GM23338 (cell line): ENCODE data around the gene PCNX1. TPM values are rescaled to one million over a fixed set of nuclear protein-coding genes. Genes with fewer than 3 reads are reported as not detected.
A peak's percentile ranks its signal among the peaks of the same experiment; 100 is the strongest.

ENCODE experiments used
- ATAC-seq: fragments of 200-7000 bp; cut with Tn5 transposase; 3 replicates; pipeline ENCODE4 v1.9.1; 2020
- DNase-seq: peaks from one replicate; pipeline ENCODE4 v3.0.0-alpha.2; 2015; ENCODE audit warnings: low spot score
- H2AFZ ChIP-seq: fragments of 200-600 bp; sonication (generic); 2 replicates; pipeline ENCODE4 v1.8.0; 2016; ENCODE audit warnings: antibody characterized with exemption, mild to moderate bottlenecking, moderate library complexity
- H3F3A ChIP-seq: fragments of 200-600 bp; sonication (generic); replicated peaks from 2 replicates; pipeline ENCODE4 v1.8.0; 2017; ENCODE audit warnings: antibody characterized with exemption, mixed run types, low read depth
- H3K27ac ChIP-seq: fragments of 200-600 bp; sonication (generic); 2 replicates; pipeline ENCODE4 v1.6.1; 2016; ENCODE audit warnings: low read depth
- H3K27me3 ChIP-seq: fragments of 200-600 bp; sonication (generic); 2 replicates; pipeline ENCODE4 v1.8.0; 2016; ENCODE audit warnings: mild to moderate bottlenecking, mixed run types, moderate library complexity; ENCODE audit not compliant: insufficient read depth
- H3K36me3 ChIP-seq: fragments of 200-600 bp; sonication (generic); 2 replicates; pipeline ENCODE4 v1.8.0; 2016; ENCODE audit warnings: mild to moderate bottlenecking; ENCODE audit not compliant: insufficient read depth
- H3K4me1 ChIP-seq: fragments of 200-600 bp; sonication (generic); 2 replicates; pipeline ENCODE4 v1.8.0; 2016; ENCODE audit warnings: mild to moderate bottlenecking, moderate library complexity; ENCODE audit not compliant: insufficient read depth
- H3K4me2 ChIP-seq: fragments of 200-600 bp; sonication (generic); 2 replicates; pipeline ENCODE4 v1.7.1; 2017; ENCODE audit warnings: mixed run types
- H3K4me3 ChIP-seq: fragments of 200-600 bp; sonication (generic); 2 replicates; pipeline ENCODE4 v1.6.1; 2016; ENCODE audit warnings: mixed run types
- H3K79me2 ChIP-seq: fragments of 200-600 bp; sonication (generic); replicated peaks from 2 replicates; pipeline ENCODE4 v1.8.0; 2017; ENCODE audit warnings: mild to moderate bottlenecking; ENCODE audit not compliant: insufficient read depth
- H3K9me2 ChIP-seq: fragments of 200-600 bp; sonication (generic); 2 replicates; pipeline ENCODE4 v1.8.0; 2017; ENCODE audit not compliant: insufficient read depth
- H4K20me1 ChIP-seq: fragments of 200-600 bp; sonication (generic); replicated peaks from 2 replicates; pipeline ENCODE4 v1.8.0; 2017; ENCODE audit warnings: mild to moderate bottlenecking; ENCODE audit not compliant: insufficient read depth
- H3K27ac Mint-ChIP-seq: 2 replicates; pipeline ENCODE4 v1.8.0; 2020; ENCODE audit warnings: inconsistent platforms, mild to moderate bottlenecking, moderate library complexity, mixed read lengths
- H3K27me3 Mint-ChIP-seq: 3 replicates; pipeline ENCODE4 v1.8.0; 2022; ENCODE audit warnings: low read depth, mild to moderate bottlenecking, moderate library complexity, mixed read lengths, inconsistent platforms; ENCODE audit not compliant: insufficient read depth, poor library complexity
- H3K36me3 Mint-ChIP-seq: 3 replicates; pipeline ENCODE4 v1.8.0; 2021; ENCODE audit warnings: low read depth, mild to moderate bottlenecking, inconsistent platforms, moderate library complexity, mixed read lengths
- H3K4me1 Mint-ChIP-seq: 3 replicates; pipeline ENCODE4 v1.8.0; 2020; ENCODE audit warnings: mild to moderate bottlenecking, inconsistent platforms, mixed read lengths
- H3K4me3 Mint-ChIP-seq: 3 replicates; pipeline ENCODE4 v1.8.0; 2021; ENCODE audit warnings: moderate library complexity, mild to moderate bottlenecking, inconsistent platforms, mixed read lengths
- H3K9me3 Mint-ChIP-seq: 3 replicates; pipeline ENCODE4 v1.8.0; 2020; ENCODE audit warnings: moderate library complexity, mild to moderate bottlenecking, inconsistent platforms, mixed read lengths
- CREB1 ChIP-seq: fragments of 250-450 bp; sonication (Bioruptor Pico); IDR thresholded peaks from 2 replicates; pipeline ENCODE4 v1.5.0; 2020; ENCODE audit warnings: low read depth, mild to moderate bottlenecking, moderate library complexity
- ZNF114 ChIP-seq: fragments of 250-450 bp; sonication (Bioruptor Pico); IDR thresholded peaks from 2 replicates; pipeline ENCODE4 v1.5.0; 2020; ENCODE audit warnings: mild to moderate bottlenecking, moderate library complexity
- polyA plus RNA-seq: library from polyadenylated mRNA; unstranded; fragments of >200 nt; fragmentation: Nextera tagmentation; extraction: Ambion mirVana; gene quantifications from 2 replicates; pipeline ENCODE4 v1.2.1, GENCODE V29; 2016
- total RNA-seq: library from RNA; depleted of rRNA; stranded (reverse); fragments of >200 nt; shearing (Covaris generic); gene quantifications from 2 replicates; pipeline ENCODE4 v1.2.3, GENCODE V29; 2014
- TF ChIP-seq, protein P1 (sequence below): fragments of 250-450 bp; sonication (Bioruptor Pico); IDR thresholded peaks from 2 replicates; pipeline ENCODE4 v1.5.0; 2020; ENCODE audit warnings: mild to moderate bottlenecking, moderate library complexity
- TF ChIP-seq, protein P2 (sequence below), 2 experiments: fragments of 200-600 bp in 1 of 2; sonication (generic) in 1 of 2; conservative IDR thresholded peaks; 2 replicates each; pipeline versions ENCODE4 v1.5.1 to v1.6.1; 2016 to 2017; ENCODE audit warnings: antibody characterized with exemption in 2 of 2, low read depth in 2 of 2, mild to moderate bottlenecking in 2 of 2, moderate library complexity in 1 of 2

The PCNX1 gene
- total and polyA plus RNA-seq, 2 experiments from 2014 or later: 19.4 to 53.1 TPM

DNA sequence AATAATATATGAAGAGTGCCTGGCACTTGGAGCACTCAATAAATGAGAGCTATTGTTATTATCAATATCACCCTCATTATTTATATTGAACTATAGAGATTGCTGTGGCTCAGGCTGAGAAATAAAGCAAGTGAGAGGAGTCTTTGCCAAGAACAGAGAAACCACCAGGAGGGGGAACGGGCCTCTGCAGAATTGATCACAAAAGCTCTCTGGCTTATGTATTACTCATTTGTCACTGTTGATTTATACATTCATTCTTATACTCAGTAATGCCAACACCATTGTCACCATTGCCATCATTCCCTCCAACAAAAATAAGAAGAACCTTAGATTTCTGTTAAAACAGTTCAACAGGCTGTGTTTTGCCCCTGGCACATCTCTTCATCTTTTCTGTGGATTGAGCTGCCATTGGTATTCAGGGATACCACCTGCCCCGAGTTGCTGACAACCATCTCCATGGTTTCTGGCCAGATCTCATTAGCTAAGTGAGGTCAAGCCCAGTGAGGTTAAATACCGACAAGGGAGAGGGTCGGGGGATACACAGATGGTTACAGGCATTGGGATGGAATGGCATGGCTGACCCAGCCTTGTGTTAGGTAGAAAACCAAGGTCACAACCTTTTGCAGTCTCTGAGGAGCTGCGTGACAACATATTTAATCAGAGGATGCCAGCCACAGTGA lies 21.8 kb upstream of the PCNX1 start:
- Histone ChIP-seq H3F3A (no peaks in the 10 kb centered on the region), H3K27ac (no peak overlapping the region), H3K4me2 (0 out of 2 replicates have a peak overlapping the region, but pooled peaks have one; percentile 10), H3K27me3 (no peaks in the 10 kb centered on the region), H3K79me2 (no peaks in the 10 kb centered on the region), H2AFZ (peak overlapping the region; percentile 78; the same call in 1 of the 2 replicates), H3K4me3 (no peak overlapping the region), H3K4me1 (peaks cover 12% of the 10 kb centered on the region), H4K20me1 (no peaks in the 10 kb centered on the region), H3K36me3 (no peaks in the 10 kb centered on the region), H3K9me2 (no peaks in the 10 kb centered on the region)
- Mint-ChIP-seq H3K27me3 (no peaks in the 10 kb centered on the region), H3K4me3 (no peak overlapping the region), H3K27ac (no peak overlapping the region), H3K4me1 (peaks cover 19% of the 10 kb centered on the region), H3K36me3 (no peaks in the 10 kb centered on the region), H3K9me3 (no peaks in the 10 kb centered on the region)
- ATAC-seq (no peak), DNase-seq (no peak)
- no peak for TF ChIP-seq ZNF114 (CRISPR knock-in tag)
- TF ChIP-seq, protein P1, sequence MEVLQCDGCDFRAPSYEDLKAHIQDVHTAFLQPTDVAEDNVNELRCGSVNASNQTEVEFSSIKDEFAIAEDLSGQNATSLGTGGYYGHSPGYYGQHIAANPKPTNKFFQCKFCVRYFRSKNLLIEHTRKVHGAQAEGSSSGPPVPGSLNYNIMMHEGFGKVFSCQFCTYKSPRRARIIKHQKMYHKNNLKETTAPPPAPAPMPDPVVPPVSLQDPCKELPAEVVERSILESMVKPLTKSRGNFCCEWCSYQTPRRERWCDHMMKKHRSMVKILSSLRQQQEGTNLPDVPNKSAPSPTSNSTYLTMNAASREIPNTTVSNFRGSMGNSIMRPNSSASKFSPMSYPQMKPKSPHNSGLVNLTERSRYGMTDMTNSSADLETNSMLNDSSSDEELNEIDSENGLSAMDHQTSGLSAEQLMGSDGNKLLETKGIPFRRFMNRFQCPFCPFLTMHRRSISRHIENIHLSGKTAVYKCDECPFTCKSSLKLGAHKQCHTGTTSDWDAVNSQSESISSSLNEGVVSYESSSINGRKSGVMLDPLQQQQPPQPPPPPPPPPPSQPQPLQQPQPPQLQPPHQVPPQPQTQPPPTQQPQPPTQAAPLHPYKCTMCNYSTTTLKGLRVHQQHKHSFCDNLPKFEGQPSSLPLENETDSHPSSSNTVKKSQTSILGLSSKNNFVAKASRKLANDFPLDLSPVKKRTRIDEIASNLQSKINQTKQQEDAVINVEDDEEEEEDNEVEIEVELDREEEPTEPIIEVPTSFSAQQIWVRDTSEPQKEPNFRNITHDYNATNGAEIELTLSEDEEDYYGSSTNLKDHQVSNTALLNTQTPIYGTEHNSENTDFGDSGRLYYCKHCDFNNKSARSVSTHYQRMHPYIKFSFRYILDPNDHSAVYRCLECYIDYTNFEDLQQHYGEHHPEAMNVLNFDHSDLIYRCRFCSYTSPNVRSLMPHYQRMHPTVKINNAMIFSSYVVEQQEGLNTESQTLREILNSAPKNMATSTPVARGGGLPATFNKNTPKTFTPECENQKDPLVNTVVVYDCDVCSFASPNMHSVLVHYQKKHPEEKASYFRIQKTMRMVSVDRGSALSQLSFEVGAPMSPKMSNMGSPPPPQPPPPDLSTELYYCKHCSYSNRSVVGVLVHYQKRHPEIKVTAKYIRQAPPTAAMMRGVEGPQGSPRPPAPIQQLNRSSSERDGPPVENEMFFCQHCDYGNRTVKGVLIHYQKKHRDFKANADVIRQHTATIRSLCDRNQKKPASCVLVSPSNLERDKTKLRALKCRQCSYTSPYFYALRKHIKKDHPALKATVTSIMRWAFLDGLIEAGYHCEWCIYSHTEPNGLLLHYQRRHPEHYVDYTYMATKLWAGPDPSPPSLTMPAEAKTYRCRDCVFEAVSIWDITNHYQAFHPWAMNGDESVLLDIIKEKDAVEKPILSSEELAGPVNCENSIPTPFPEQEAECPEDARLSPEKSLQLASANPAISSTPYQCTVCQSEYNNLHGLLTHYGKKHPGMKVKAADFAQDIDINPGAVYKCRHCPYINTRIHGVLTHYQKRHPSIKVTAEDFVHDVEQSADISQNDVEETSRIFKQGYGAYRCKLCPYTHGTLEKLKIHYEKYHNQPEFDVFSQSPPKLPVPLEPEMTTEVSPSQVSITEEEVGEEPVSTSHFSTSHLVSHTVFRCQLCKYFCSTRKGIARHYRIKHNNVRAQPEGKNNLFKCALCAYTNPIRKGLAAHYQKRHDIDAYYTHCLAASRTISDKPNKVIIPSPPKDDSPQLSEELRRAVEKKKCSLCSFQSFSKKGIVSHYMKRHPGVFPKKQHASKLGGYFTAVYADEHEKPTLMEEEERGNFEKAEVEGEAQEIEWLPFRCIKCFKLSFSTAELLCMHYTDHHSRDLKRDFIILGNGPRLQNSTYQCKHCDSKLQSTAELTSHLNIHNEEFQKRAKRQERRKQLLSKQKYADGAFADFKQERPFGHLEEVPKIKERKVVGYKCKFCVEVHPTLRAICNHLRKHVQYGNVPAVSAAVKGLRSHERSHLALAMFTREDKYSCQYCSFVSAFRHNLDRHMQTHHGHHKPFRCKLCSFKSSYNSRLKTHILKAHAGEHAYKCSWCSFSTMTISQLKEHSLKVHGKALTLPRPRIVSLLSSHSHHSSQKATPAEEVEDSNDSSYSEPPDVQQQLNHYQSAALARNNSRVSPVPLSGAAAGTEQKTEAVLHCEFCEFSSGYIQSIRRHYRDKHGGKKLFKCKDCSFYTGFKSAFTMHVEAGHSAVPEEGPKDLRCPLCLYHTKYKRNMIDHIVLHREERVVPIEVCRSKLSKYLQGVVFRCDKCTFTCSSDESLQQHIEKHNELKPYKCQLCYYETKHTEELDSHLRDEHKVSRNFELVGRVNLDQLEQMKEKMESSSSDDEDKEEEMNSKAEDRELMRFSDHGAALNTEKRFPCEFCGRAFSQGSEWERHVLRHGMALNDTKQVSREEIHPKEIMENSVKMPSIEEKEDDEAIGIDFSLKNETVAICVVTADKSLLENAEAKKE (CRISPR knock-in tag): no peak
- no peak for TF ChIP-seq CREB1 (CRISPR knock-in tag)

DNA sequence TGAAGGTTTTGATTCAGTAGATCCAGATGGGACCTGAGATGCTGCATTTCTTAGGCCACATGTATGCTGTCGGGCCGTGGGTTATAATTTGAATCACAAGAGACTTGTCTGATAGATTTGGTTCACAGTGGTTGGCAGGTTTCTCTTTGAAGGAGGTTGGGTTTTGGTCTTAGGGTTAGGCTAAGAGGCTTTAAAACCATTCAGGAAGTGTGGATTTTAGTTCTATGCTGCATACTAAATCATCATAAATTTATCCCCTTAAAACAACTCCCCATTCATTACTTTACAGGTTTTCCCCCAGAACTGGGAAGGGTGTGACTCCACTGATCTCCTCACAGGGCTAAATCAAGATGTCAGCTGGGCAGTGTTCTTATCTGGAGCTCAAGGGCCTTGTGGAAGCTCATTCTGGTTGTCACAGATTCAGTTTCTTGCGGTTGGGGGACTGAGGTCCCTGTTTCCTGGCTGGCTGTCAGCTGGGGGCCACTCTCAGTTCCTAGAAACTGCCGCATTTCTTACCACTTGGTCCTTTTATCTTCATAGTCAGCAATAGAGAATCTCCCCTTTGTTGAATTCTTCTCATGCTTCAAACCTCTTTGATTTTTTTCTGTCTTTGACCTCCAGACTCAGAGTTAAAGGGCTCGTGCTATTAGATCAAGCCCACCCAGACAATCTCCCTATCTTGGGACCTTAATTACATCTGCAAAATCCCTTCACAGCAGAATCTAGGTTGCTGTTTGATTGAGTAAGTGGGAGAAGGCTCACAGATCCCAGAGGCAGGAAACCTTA lies 20.6 kb upstream of the PCNX1 start:
- 0 out of 2 replicates have a peak overlapping the region, but pooled peaks have one; percentile 10 for H3K4me2 ChIP-seq
- peak overlapping the region; percentile 50 for H3K27ac ChIP-seq
- H4K20me1 ChIP-seq: no peaks in the 10 kb centered on the region
- no peaks in the 10 kb centered on the region for H3K79me2 ChIP-seq
- Mint-ChIP-seq H3K36me3 (no peaks in the 10 kb centered on the region), H3K27me3 (no peaks in the 10 kb centered on the region), H3K4me1 (peaks cover 19% of the 10 kb centered on the region), H3K4me3 (no peak overlapping the region), H3K9me3 (no peaks in the 10 kb centered on the region), H3K27ac (no peak overlapping the region)
- H3K4me1 ChIP-seq: peaks cover 12% of the 10 kb centered on the region
- no peak for DNase-seq
- no peaks in the 10 kb centered on the region for H3K9me2 ChIP-seq
- no peaks in the 10 kb centered on the region for H3K27me3 ChIP-seq
- no peaks in the 10 kb centered on the region for H3K36me3 ChIP-seq
- peak overlapping the region; percentile 78 for H2AFZ ChIP-seq
- no peak for ATAC-seq
- H3K4me3 ChIP-seq: no peak overlapping the region
- H3F3A ChIP-seq: no peaks in the 10 kb centered on the region
- TF ChIP-seq ZNF114 (CRISPR knock-in tag) (no peak), CREB1 (CRISPR knock-in tag) (no peak)
- TF ChIP-seq, protein P2, sequence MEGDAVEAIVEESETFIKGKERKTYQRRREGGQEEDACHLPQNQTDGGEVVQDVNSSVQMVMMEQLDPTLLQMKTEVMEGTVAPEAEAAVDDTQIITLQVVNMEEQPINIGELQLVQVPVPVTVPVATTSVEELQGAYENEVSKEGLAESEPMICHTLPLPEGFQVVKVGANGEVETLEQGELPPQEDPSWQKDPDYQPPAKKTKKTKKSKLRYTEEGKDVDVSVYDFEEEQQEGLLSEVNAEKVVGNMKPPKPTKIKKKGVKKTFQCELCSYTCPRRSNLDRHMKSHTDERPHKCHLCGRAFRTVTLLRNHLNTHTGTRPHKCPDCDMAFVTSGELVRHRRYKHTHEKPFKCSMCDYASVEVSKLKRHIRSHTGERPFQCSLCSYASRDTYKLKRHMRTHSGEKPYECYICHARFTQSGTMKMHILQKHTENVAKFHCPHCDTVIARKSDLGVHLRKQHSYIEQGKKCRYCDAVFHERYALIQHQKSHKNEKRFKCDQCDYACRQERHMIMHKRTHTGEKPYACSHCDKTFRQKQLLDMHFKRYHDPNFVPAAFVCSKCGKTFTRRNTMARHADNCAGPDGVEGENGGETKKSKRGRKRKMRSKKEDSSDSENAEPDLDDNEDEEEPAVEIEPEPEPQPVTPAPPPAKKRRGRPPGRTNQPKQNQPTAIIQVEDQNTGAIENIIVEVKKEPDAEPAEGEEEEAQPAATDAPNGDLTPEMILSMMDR (conservative IDR thresholded peaks at IDR 0.05; ENCODE audit: low read depth in 2 of 2): no peak
